ENCODE data around the gene LMF2. TPM values are rescaled to one million over a fixed set of nuclear protein-coding genes. Genes with fewer than 3 reads are reported as not detected.

LMF2 gene
- total RNA-seq, 4 donors from 2014 or later, result 19.7 to 61.3 (median 32.0) TPM

GRCh38 chr22:50505776-50506610 lies 1.5 kb downstream of the LMF2 start:
- intact Hi-C loops (cut with DNase I; ENCODE audit: low total_unique reads), result loop anchor here (10.0 kb wide), 1 partner anchor 231 kb away; the partner anchor contains the start of gene MAPK11
- H3K9me3 ChIP-seq, result no peaks in the 10 kb centered on the region
- H3K27ac ChIP-seq, result peak overlapping the region in 1 of 2 donors; percentile 94
- no peaks in the 10 kb centered on the region for H3K36me3 ChIP-seq
- H3K4me1 ChIP-seq, result peaks cover 3 to 13% of the 10 kb centered on the region in 2 donors
- no peak for TF ChIP-seq CTCF (IDR thresholded peaks at IDR 0.05)
- TF ChIP-seq POLR2A (IDR thresholded peaks at IDR 0.05), result no peak
- no peak for DNase-seq
- no peaks in the 10 kb centered on the region for H3K27me3 ChIP-seq
- H3K4me3 ChIP-seq, result peak overlapping the region; percentile 98 to 99

- TF ChIP-seq CTCF (IDR thresholded peaks at IDR 0.05) (no peak), POLR2A (IDR thresholded peaks at IDR 0.05) (no peak)
- intact Hi-C loops (cut with DNase I; ENCODE audit: low total_unique reads), result loop anchor here (10.0 kb wide), 1 partner anchor 231 kb away; the partner anchor contains the start of gene MAPK11
- no peaks in the 10 kb centered on the region for H3K36me3 ChIP-seq
- H3K4me1 ChIP-seq, result peaks cover 3 to 13% of the 10 kb centered on the region in 2 donors
- H3K27ac ChIP-seq, result no peak overlapping the region
- no peak for DNase-seq
- H3K4me3 ChIP-seq, result no peak overlapping the region
- no peaks in the 10 kb centered on the region for H3K9me3 ChIP-seq
- no peaks in the 10 kb centered on the region for H3K27me3 ChIP-seq
These were observed 2.2 kb downstream of the LMF2 start for GRCh38 chr22:50505276-50505775.

- Histone ChIP-seq H3K4me1 (peaks cover 3 to 13% of the 10 kb centered on the region in 2 donors), H3K27me3 (no peaks in the 10 kb centered on the region), H3K4me3 (no peak overlapping the region), H3K36me3 (no peaks in the 10 kb centered on the region), H3K9me3 (no peaks in the 10 kb centered on the region), H3K27ac (no peak overlapping the region)
- intact Hi-C loops (cut with DNase I; ENCODE audit: low total_unique reads), result loop anchor here (10.0 kb wide), 1 partner anchor 230 kb away; the partner anchor contains the start of gene MAPK11
- no peak for DNase-seq
- TF ChIP-seq CTCF (IDR thresholded peaks at IDR 0.05), result no peak
- no peak for TF ChIP-seq POLR2A (IDR thresholded peaks at IDR 0.05)
These were observed 2.9 kb downstream of the LMF2 start for GRCh38 chr22:50504369-50505211.

DNA sequence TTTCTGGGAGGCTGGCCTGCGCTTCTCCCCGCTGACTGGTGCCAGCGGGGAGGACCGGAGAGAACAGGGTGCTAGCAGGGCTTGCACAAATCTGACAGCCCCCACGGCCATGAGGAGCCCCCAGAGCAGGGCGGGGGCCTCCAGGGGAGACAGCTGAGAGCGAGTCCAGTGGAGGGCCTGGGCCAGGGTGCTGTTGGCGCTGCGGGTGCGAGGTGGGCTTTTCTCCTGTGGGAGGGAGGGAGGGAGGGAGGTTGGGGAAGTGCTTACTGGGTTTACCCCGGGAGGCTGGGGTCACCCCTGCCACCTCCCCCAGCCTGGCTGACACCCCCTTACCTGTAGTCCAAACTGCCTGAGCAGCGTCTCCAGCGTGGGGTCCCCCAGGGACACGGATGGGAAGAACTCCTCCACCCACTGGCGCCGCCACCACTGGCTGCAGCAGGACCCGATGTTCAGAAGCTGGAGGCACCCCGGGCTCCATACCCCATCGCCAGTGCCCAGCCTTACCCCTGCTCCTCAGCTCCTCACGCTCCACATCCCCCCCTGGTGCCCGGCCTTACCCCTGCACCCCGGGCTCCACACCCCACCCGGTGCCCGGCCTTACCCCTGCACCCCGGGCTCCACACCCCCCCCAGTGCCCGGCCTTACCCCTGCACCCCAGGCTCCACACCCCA lies 3.9 kb downstream of the LMF2 start:
- TF ChIP-seq CTCF (IDR thresholded peaks at IDR 0.05) (no peak), POLR2A (IDR thresholded peaks at IDR 0.05) (no peak)
- Histone ChIP-seq H3K4me3 (no peak overlapping the region), H3K9me3 (no peaks in the 10 kb centered on the region), H3K36me3 (no peaks in the 10 kb centered on the region), H3K27me3 (no peaks in the 10 kb centered on the region), H3K4me1 (peaks cover 3 to 13% of the 10 kb centered on the region in 2 donors), H3K27ac (no peak overlapping the region)
- intact Hi-C loops (cut with DNase I; ENCODE audit: low total_unique reads), result loop anchor here (10.0 kb wide), 1 partner anchor 229 kb away; the partner anchor contains the start of gene MAPK11
- no peak for DNase-seq

Measured in uterus (tissue), 4 donors.